Astrocyte (in vitro differentiated cells and primary cell): ENCODE results near the gene ZNF212.

Source experiments
- EZH2 ChIP-seq: IDR thresholded peaks from 2 replicates; pipeline ENCODE4 v1.6.1; 2012; ENCODE audit warnings: mild to moderate bottlenecking, low read length, inconsistent platforms; ENCODE audit not compliant: insufficient read depth
- TF ChIP-seq, protein P1 (sequence below): IDR thresholded peaks from 2 replicates; pipeline ENCODE4 v1.5.1; 2011; ENCODE audit warnings: low read depth, mild to moderate bottlenecking, inconsistent platforms, low read length, moderate library complexity; ENCODE audit not compliant: insufficient read depth

DNA sequence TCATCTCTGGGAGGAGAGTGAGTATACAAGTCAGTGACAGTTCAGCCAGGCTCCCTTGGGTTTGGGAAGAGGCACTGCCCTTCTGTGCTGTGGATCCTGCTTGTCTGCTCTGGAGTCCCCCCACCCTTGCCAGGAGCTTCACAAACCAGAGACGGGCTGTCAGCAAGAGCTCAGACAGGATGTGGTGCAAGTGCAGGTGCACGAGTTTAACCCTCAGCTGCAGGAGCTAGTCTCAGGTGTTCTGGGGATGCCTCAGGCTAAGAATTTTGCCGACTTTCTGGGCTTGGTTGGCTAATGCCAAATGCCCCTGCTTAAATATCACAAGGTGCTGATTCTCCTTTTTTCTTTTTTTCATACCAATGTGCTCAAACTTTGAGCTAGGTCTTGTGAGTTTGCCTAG is 44.9 kb downstream of the ZNF212 start:
- TF ChIP-seq, protein P1, sequence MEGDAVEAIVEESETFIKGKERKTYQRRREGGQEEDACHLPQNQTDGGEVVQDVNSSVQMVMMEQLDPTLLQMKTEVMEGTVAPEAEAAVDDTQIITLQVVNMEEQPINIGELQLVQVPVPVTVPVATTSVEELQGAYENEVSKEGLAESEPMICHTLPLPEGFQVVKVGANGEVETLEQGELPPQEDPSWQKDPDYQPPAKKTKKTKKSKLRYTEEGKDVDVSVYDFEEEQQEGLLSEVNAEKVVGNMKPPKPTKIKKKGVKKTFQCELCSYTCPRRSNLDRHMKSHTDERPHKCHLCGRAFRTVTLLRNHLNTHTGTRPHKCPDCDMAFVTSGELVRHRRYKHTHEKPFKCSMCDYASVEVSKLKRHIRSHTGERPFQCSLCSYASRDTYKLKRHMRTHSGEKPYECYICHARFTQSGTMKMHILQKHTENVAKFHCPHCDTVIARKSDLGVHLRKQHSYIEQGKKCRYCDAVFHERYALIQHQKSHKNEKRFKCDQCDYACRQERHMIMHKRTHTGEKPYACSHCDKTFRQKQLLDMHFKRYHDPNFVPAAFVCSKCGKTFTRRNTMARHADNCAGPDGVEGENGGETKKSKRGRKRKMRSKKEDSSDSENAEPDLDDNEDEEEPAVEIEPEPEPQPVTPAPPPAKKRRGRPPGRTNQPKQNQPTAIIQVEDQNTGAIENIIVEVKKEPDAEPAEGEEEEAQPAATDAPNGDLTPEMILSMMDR: no peak
- TF ChIP-seq EZH2: no peak
